T-cell (primary cell): ENCODE data around the gene GRID1. TPM values are rescaled to one million over a fixed set of nuclear protein-coding genes. Genes with fewer than 3 reads are reported as not detected.

ENCODE experiments used
- ATAC-seq, 4 experiments: fragments of 200-7000 bp in 3 of 4; fragments of 150-1000 bp in 1 of 4; cut with Tn5 transposase; replicated peaks in 1 of 4; 1 replicate in 3 of 4; 2 replicates in 1 of 4; pipeline ENCODE4 v1.10.0; 2021; ENCODE audit warnings: moderate library complexity in 3 of 4, mild to moderate bottlenecking in 2 of 4, moderate number of reproducible peaks in 1 of 4
- CTCF ChIA-PET, 2 donors: fragments of 300-600 bp; sonication (Branson Sonifier 250); formaldehyde crosslinking; loops; one replicate each; lab custom pipeline; 2022; ENCODE audit warnings: antibody characterized with exemption in 2 of 2; lab: Charles Lee
- POLR2A ChIA-PET, 2 donors: fragments of 300-600 bp; sonication (Branson Sonifier 250); formaldehyde crosslinking; loops; one replicate each; lab custom pipeline; 2022; ENCODE audit warnings: antibody characterized with exemption in 2 of 2; lab: Charles Lee
- DNase-seq, 35 experiments: peaks; one replicate each; pipeline versions ENCODE4 v3.0.0 to v3.0.0-alpha.2; 2013 to 2023
- H3K27ac ChIP-seq: one replicate; pipeline ENCODE4 v1.5.1; 2013; ENCODE audit warnings: low read length
- H3K27me3 ChIP-seq, 2 experiments: replicated peaks in 1 of 2; 1 replicate in 1 of 2; 2 replicates in 1 of 2; pipeline versions ENCODE4 v1.6.1 to v1.7.0; 2013; ENCODE audit warnings: low read length in 1 of 2, mixed read lengths in 1 of 2; ENCODE audit not compliant: control insufficient read depth in 2 of 2, insufficient read depth in 2 of 2; ENCODE audit errors: extremely low read depth in 1 of 2
- H3K36me3 ChIP-seq, 2 donors: 1 replicate in 1 of 2; 2 replicates in 1 of 2; pipeline versions ENCODE4 v1.6.1 to v1.7.0; 2013; ENCODE audit warnings: low read length in 1 of 2; ENCODE audit not compliant: control insufficient read depth in 2 of 2, insufficient read depth in 1 of 2; ENCODE audit errors: extremely low read depth in 1 of 2
- H3K4me1 ChIP-seq, 2 experiments: 1 replicate in 1 of 2; 2 replicates in 1 of 2; pipeline versions ENCODE4 v1.6.1 to v1.7.0; 2013; ENCODE audit warnings: low read length in 2 of 2, mixed read lengths in 1 of 2; ENCODE audit not compliant: insufficient read depth in 2 of 2, control insufficient read depth in 1 of 2; ENCODE audit errors: extremely low read depth in 1 of 2
- H3K4me3 ChIP-seq, 2 donors: 1 replicate in 1 of 2; 2 replicates in 1 of 2; pipeline versions ENCODE4 v1.5.1 to v1.7.0; 2013; ENCODE audit warnings: mild to moderate bottlenecking in 2 of 2, low read length in 1 of 2, moderate library complexity in 1 of 2; ENCODE audit not compliant: control insufficient read depth in 1 of 2; ENCODE audit errors: extremely low read depth in 1 of 2
- H3K9me3 ChIP-seq: 2 replicates; pipeline ENCODE4 v1.7.0; 2013
- H3K27ac Mint-ChIP-seq, 2 donors: one replicate each; pipeline ENCODE4 v1.8.0; 2020 to 2021; ENCODE audit warnings: mild to moderate bottlenecking in 2 of 2, mixed read lengths in 2 of 2
- H3K27me3 Mint-ChIP-seq, 2 donors: one replicate each; pipeline ENCODE4 v1.8.0; 2021 to 2022; ENCODE audit warnings: mixed read lengths in 2 of 2
- H3K36me3 Mint-ChIP-seq: one replicate; pipeline ENCODE4 v1.8.0; 2021; ENCODE audit warnings: mixed read lengths
- H3K4me1 Mint-ChIP-seq, 3 donors: one replicate each; pipeline ENCODE4 v1.8.0; 2020 to 2022; ENCODE audit warnings: mixed read lengths in 3 of 3, mild to moderate bottlenecking in 1 of 3
- H3K4me3 Mint-ChIP-seq, 3 donors: one replicate each; pipeline ENCODE4 v1.8.0; 2020 to 2022; ENCODE audit warnings: mild to moderate bottlenecking in 3 of 3, mixed read lengths in 3 of 3, moderate library complexity in 3 of 3
- H3K9me3 Mint-ChIP-seq, 3 donors: one replicate each; pipeline ENCODE4 v1.8.0; 2020 to 2022; ENCODE audit warnings: mixed read lengths in 3 of 3
- WGBS: methylation state at CpG from one replicate; pipeline ENCODE4 v1.1.5; 2013; ENCODE audit warnings: missing lambda C conversion rate; ENCODE audit not compliant: insufficient coverage; 5-methylcytosine and 5-hydroxymethylcytosine counted together
- total RNA-seq, 35 experiments: library from RNA in 6 of 35; stranded (reverse) in 6 of 35; fragments of 120-200 nt in 1 of 35; gene quantifications; one replicate each; pipeline versions ENCODE4 v1.2.1 to v1.2.4 and lab custom pipeline; 2013 to 2026

GRID1 gene
- total RNA-seq, 5 donors from 2014 or later (not counting 1 experiment from before 2014, with no cell fraction given): 0.68 TPM; not detected in 4

GRCh38 chr10:86232644-86233043 lies 134.0 kb downstream of the GRID1 start:
- Mint-ChIP-seq H3K27ac (no peak overlapping the region), H3K36me3 (no peaks in the 10 kb centered on the region), H3K27me3 (peaks cover 0 to 4% of the 10 kb centered on the region in 2 donors), H3K4me1 (no peaks in the 10 kb centered on the region), H3K9me3 (peaks cover 0 to 2% (median 0%) of the 10 kb centered on the region in 3 donors), H3K4me3 (no peak overlapping the region)
- no peak for ATAC-seq
- H3K4me3 ChIP-seq: no peak overlapping the region
- ChIA-PET POLR2A (no interaction called here), CTCF (no interaction called here)
- WGBS: no CpG with 5 or more reads among the region's 1 CpG
- H3K4me1 ChIP-seq: no peaks in the 10 kb centered on the region
- H3K9me3 ChIP-seq: no peaks in the 10 kb centered on the region
- DNase-seq: no peak
- H3K36me3 ChIP-seq: no peaks in the 10 kb centered on the region
- peaks cover 0 to 11% of the 10 kb centered on the region in 2 experiments for H3K27me3 ChIP-seq
- no peak overlapping the region for H3K27ac ChIP-seq

DNA sequence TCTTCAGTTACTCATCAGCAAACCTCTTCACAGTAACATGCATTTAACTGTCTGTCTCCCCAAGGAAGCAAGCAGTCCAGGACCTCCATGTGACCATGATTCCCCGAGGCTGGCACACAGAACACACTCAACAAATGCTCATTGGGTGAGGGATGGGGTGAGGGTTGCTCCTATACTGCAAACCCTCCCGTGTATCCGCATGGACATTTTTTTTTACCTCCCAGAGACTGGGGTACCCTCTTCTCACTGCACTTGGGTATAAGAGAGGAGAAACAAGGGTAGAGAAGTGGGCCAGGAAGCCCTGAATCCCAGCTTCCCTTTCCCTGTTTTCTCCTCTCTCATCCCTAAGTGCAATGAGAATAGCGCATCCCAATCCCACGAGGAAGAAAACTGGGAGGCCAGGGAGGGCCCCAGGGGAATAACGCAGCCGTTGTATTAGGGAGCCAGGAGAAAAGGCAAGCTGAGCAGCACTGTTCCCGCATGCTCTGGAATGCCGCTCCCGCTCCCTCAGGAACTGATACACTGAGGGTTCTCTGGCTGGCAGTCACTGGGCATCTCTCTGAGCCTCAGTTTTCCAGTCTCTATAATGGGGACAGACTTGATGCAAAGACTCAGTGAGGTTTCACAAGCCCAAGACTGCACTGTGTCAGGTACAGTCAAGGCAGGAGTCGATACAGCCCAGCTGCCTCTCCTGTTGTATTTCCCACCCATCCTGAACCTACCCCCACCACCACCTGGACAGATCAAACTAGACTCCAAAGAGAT lies 134.6 kb downstream of the GRID1 start:
- ChIA-PET POLR2A (no interaction called here), CTCF (no interaction called here)
- 66% methylated on average over 7 of the region's 11 CpGs for WGBS
- H3K27me3 ChIP-seq: peaks cover 0 to 11% of the 10 kb centered on the region in 2 experiments
- no peak overlapping the region for H3K4me3 ChIP-seq
- Mint-ChIP-seq H3K36me3 (no peaks in the 10 kb centered on the region), H3K4me1 (no peaks in the 10 kb centered on the region), H3K27ac (no peak overlapping the region), H3K27me3 (peaks cover under 1 to 4% of the 10 kb centered on the region in 2 donors), H3K4me3 (no peak overlapping the region), H3K9me3 (no peaks in the 10 kb centered on the region)
- no peak for ATAC-seq
- H3K36me3 ChIP-seq: no peaks in the 10 kb centered on the region
- DNase-seq: no peak
- no peaks in the 10 kb centered on the region for H3K9me3 ChIP-seq
- H3K27ac ChIP-seq: no peak overlapping the region
- H3K4me1 ChIP-seq: no peaks in the 10 kb centered on the region

GRCh38 chr10:86230557-86231180 lies 135.9 kb downstream of the GRID1 start:
- Mint-ChIP-seq H3K27me3 (peaks cover 0 to 5% of the 10 kb centered on the region in 2 donors), H3K4me1 (no peaks in the 10 kb centered on the region), H3K36me3 (no peaks in the 10 kb centered on the region), H3K9me3 (no peaks in the 10 kb centered on the region), H3K27ac (no peak overlapping the region), H3K4me3 (no peak overlapping the region)
- DNase-seq: no peak
- peaks cover 0 to 13% of the 10 kb centered on the region in 2 experiments for H3K27me3 ChIP-seq
- ChIA-PET POLR2A (no interaction called here), CTCF (no interaction called here)
- H3K9me3 ChIP-seq: no peaks in the 10 kb centered on the region
- no peaks in the 10 kb centered on the region for H3K4me1 ChIP-seq
- no peak for ATAC-seq
- H3K27ac ChIP-seq: no peak overlapping the region
- no peaks in the 10 kb centered on the region for H3K36me3 ChIP-seq
- 69% methylated on average over 6 of the region's 7 CpGs for WGBS
- H3K4me3 ChIP-seq: no peak overlapping the region

- no peaks in the 10 kb centered on the region for H3K36me3 ChIP-seq
- no peak overlapping the region for H3K4me3 Mint-ChIP-seq
- ATAC-seq (no peak), DNase-seq (no peak)
- no peaks in the 10 kb centered on the region for H3K9me3 ChIP-seq
- H3K4me3 ChIP-seq: no peak overlapping the region
- no peak overlapping the region for H3K27ac ChIP-seq
- ChIA-PET CTCF (no interaction called here), POLR2A (no interaction called here)
- H3K9me3 Mint-ChIP-seq: no peaks in the 10 kb centered on the region
- H3K36me3 Mint-ChIP-seq: no peaks in the 10 kb centered on the region
- WGBS: 57% methylated on average over 4 of the region's 6 CpGs
- peaks cover 0 to 12% of the 10 kb centered on the region in 2 experiments for H3K27me3 ChIP-seq
- no peak overlapping the region for H3K27ac Mint-ChIP-seq
- no peaks in the 10 kb centered on the region for H3K4me1 Mint-ChIP-seq
- no peaks in the 10 kb centered on the region for H3K4me1 ChIP-seq
- peaks cover 0 to 5% of the 10 kb centered on the region in 2 donors for H3K27me3 Mint-ChIP-seq
Measured at GRCh38 chr10:86229811-86230556, 136.6 kb downstream of the GRID1 start.

GRCh38 chr10:86229376-86229775 lies 137.2 kb downstream of the GRID1 start:
- H3K27me3 ChIP-seq: peaks cover 0 to 10% of the 10 kb centered on the region in 2 experiments
- H3K36me3 Mint-ChIP-seq: no peaks in the 10 kb centered on the region
- H3K4me3 ChIP-seq: no peak overlapping the region
- no peaks in the 10 kb centered on the region for H3K9me3 ChIP-seq
- no peak overlapping the region for H3K27ac ChIP-seq
- peaks cover 0 to 5% of the 10 kb centered on the region in 2 donors for H3K27me3 Mint-ChIP-seq
- H3K36me3 ChIP-seq: no peaks in the 10 kb centered on the region
- no peaks in the 10 kb centered on the region for H3K9me3 Mint-ChIP-seq
- no peaks in the 10 kb centered on the region for H3K4me1 Mint-ChIP-seq
- DNase-seq: no peak
- ChIA-PET POLR2A (no interaction called here), CTCF (no interaction called here)
- no peak for ATAC-seq
- no peak overlapping the region for H3K4me3 Mint-ChIP-seq
- H3K27ac Mint-ChIP-seq: no peak overlapping the region
- 97% methylated on average over 3 of the region's 7 CpGs for WGBS
- H3K4me1 ChIP-seq: no peaks in the 10 kb centered on the region

DNA sequence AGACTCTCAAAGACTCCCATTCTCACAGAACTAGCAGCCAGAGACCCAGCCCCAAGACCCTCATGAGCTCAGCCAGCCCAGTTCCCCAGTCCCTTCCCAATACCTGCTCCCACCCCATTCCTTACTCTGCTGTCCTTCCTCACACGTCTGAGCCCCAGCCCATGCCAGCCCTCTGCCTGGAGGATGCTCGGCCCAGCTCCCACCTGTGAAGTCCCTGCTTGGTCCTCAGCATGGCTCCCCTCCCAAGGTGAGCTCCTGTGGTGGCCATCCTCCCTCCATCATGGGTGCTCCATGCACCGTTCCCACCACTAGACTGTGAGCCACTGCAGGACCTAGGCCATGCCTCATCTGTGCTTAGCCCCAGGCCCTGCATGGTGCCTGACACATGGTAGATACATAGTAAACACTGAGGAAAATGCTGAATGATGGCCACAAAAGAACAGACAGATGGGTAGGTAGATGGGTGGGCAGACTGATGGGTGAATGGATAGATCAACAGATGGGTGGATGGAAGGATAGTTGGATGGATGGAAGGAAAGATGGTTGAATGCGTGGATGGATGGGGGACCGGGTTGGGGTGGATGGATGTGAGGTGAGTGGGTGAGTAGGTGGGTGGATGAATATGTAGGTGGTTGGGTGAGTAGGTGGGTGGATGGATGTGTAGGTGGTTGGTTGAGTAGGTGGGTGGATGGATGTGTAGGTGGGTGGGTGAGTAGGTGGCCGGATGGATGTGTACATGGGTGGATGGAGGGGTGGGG lies 138.9 kb downstream of the GRID1 start:
- no peaks in the 10 kb centered on the region for H3K36me3 Mint-ChIP-seq
- no peak overlapping the region for H3K4me3 ChIP-seq
- H3K4me1 ChIP-seq: no peaks in the 10 kb centered on the region
- H3K27me3 ChIP-seq: peaks cover 0 to 10% of the 10 kb centered on the region in 2 experiments
- no peaks in the 10 kb centered on the region for H3K36me3 ChIP-seq
- H3K27ac Mint-ChIP-seq: no peak overlapping the region
- H3K4me3 Mint-ChIP-seq: no peak overlapping the region
- POLR2A ChIA-PET: no interaction called here
- no peak overlapping the region for H3K27ac ChIP-seq
- CTCF ChIA-PET: no interaction called here
- peaks cover 0 to 5% of the 10 kb centered on the region in 2 donors for H3K27me3 Mint-ChIP-seq
- WGBS: 63% methylated on average over 5 of the region's 6 CpGs
- H3K9me3 Mint-ChIP-seq: no peaks in the 10 kb centered on the region
- ATAC-seq (no peak), DNase-seq (no peak)
- no peaks in the 10 kb centered on the region for H3K9me3 ChIP-seq
- H3K4me1 Mint-ChIP-seq: no peaks in the 10 kb centered on the region
